Stimulated activated CD4-positive, alpha-beta T cell treated with anti-CD3 and anti-CD28 coated beads, Interleukin-4, amount 100 ng/mL, for 48 hours (primary cell): ENCODE results near the gene NPFFR1.
"Not testable (repeated sequence)": the region's sequence is repeated elsewhere in the genome, so short reads cannot be mapped to it uniquely, and the experiment has no call there.

Source experiments
- DNase-seq, 2 donors: peaks; one replicate each; pipeline ENCODE4 v3.0.0-alpha.2; 2020; ENCODE audit warnings: low read depth in 2 of 2

Gene NPFFR1

GRCh38 chr10:70255329-70256299 lies 28.2 kb downstream of the NPFFR1 start:
- no peak for DNase-seq

- no peak for DNase-seq
Measured at GRCh38 chr10:70254778-70255328, 29.0 kb downstream of the NPFFR1 start.

DNA sequence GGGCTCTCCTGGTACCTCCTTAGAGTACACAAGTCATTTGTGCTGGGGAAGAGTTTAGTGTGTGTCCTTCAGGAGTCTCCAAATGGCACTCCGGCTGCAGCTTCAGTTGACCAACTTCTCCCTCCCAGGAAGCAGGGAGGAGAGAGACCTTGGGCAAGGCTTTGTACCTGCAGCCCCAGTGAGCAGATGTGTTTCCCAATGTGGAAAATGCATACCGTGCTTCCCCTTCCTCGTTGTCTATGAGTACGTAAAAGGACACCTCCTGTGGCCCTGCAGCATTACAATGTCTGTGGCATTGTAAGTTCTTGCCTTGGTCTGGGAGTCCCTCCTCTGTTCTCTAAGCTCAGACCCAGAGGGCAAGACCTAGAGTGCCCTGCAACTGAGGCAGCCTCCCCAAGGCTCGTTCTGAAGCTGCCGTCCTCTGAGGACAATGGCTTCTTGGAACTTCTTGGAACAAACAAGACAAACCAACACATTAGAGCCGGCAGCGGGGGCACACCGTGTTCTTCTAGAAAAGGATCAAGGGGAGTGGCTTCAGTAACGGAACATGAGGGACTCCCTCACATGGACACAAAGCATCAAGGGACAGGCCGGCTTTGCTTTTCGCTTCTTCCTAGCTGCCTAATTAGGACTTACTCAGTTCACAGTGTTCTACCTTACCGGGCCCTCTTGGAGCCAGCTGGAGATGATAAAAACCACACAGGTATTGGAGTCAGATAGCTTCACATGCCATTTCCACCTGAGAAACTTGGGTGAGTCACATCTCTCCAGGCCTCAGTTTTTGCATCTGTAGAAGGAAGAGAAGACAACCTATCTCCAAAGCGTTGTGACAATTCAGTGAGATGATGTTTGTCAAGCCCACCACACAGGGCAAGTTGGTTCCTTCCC lies 29.7 kb downstream of the NPFFR1 start:
- DNase-seq: no peak

- no peak for DNase-seq
Measured at GRCh38 chr10:70250961-70251680, 32.7 kb downstream of the NPFFR1 start.

DNA sequence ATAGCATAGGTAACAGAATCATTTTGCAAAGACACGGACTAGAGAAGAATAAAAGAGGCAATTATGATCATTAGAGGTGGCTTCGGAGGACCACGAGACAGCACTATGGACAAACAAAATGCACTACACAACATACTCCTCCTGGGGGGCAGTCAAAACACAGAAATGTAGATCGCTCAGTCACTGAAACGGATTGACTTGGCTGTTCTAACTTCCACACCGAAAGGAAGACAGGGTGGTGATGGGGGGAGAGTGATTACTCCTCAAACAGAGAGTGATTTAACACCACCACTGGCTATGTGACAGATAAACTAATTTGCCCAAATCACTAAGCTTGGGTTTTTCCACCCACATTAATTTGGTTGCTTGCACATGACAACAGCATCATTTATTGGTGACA lies 36.4 kb downstream of the NPFFR1 start:
- no peak for DNase-seq

GRCh38 chr10:70241081-70241480 lies 42.7 kb downstream of the NPFFR1 start:
- DNase-seq: no peak

GRCh38 chr10:70239986-70240385 lies 43.8 kb downstream of the NPFFR1 start:
- not testable (repeated sequence) for DNase-seq

GRCh38 chr10:70239077-70239976 lies 44.5 kb downstream of the NPFFR1 start:
- DNase-seq: not testable (repeated sequence)

DNA sequence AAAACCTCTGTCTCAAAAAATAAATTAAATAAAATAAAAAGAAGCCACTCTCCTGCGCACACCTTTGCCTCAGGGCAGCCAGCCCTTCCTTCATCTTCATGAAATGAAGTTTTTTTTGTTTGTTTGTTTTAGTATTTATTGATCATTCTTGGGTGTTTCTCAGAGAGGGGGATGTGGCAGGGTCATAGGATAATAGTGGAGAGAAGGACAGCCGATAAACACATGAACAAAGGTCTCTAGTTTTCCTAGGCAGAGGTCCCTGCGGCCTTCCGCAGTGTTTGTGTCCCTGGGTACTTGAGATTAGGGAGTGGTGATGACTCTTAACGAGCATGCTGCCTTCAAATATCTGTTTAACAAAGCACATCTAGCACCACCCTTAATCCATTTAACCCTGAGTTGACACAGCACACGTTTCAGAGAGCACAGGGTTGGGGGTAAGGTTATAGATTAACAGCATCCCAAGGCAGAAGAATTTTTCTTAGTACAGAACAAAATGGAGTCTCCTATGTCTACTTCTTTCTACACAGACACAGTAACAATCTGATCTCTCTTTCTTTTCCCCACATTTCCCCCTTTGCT lies 45.8 kb downstream of the NPFFR1 start:
- DNase-seq: not testable (repeated sequence)

DNA sequence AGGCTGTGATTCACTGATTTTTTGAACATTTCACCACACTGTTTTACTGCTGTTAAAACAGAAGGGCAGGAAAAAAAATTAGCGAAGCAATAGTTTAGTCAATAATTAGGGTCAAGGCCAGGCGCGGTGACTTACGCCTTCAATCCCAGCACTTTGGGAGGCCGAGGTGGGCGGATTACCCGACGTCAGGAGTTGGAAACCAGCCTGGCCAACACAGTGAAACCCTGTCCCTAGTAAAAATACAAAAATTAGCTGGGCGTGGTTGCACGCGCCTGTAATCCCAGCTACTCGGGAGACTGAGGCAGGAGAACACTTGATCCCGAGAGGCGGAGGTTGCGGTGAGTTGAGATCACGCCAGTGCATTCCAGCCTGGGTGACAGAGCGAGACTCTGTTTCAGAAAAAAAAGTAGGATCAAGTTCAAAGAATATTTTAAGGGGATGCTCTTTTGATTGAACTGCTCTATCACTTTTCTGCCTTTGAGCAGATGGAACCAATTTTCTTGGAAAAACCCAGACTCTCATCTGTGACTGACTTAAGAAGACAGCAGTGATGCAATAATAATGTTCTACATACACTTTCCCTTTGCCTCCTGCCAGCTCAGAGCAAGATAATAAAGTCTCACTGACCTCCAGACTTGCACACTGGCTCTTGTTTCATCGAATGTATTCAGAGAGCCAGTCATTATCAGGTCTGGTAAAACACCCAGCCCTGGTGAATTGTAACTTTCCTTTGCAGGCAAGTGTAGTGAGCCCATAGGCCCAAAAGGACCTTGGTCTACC lies 48.9 kb downstream of the NPFFR1 start:
- DNase-seq: no peak

- no peak for DNase-seq
Measured at GRCh38 chr10:70233939-70234300, 49.9 kb downstream of the NPFFR1 start.

DNA sequence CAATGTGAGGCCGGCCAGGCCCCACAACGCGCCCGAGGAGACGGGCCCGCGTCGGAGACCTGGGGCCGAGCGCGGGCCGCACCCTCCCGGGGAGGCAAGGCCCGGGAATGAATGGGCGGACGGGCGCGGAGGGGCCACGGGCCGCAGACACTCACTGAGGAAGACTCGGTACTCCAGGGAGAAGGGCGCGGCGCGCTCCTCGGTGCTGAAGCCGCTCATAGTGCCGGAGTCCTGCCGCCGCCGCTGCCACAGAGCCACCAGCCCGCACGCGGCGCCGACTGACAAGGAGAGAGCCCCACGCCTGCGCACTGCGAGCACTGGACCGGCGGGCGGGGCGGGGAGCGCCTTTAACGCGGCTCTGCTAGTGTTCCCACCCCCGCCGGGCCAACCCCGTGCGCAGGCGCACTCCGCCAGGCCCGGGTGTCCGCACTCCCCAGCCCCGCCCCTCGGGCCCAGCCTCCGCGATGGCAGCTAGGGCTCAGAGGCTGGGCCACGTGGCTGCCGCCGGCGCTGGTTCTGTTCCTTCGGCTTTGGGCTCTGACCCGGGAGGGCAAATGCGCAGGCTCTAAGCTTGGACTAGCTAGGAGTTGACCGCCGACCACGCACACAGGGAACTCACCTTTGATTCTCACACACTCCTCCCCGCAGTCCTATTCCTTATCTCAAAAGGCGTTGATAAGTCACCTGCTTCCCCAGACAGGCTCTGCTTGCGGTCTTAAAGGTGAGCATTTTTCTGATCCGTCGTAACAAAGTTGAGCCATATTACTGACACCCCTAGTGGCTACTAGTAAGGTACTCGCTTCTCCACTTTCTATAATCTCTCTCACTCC lies 50.5 kb downstream of the NPFFR1 start, which contains the start of gene PPA1:
TSS of gene PPA1 (minus strand) at position 321 of the 830 bp plus-strand sequence. CDS start at position 219, 102 bp downstream.
- DNase-seq: peak; percentile 98 to 99

DNA sequence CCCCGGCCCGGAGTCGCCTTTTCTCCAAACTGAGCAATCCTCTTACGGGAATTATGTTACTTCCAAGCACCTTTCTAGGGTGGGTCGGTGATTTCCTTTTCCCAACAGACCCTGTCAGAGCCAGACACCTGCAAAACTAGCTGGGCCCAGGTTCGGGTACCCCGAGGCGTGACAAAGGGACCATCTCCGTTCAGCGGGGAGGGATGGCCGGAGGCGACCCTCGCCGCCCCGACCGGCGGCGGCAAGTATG lies 51.0 kb downstream of the NPFFR1 start:
- DNase-seq: no peak

GRCh38 chr10:70232155-70232858 lies 51.5 kb downstream of the NPFFR1 start:
- DNase-seq: peak; percentile 33 to 41

GRCh38 chr10:70228491-70228890 lies 55.3 kb downstream of the NPFFR1 start:
- no peak for DNase-seq

DNA sequence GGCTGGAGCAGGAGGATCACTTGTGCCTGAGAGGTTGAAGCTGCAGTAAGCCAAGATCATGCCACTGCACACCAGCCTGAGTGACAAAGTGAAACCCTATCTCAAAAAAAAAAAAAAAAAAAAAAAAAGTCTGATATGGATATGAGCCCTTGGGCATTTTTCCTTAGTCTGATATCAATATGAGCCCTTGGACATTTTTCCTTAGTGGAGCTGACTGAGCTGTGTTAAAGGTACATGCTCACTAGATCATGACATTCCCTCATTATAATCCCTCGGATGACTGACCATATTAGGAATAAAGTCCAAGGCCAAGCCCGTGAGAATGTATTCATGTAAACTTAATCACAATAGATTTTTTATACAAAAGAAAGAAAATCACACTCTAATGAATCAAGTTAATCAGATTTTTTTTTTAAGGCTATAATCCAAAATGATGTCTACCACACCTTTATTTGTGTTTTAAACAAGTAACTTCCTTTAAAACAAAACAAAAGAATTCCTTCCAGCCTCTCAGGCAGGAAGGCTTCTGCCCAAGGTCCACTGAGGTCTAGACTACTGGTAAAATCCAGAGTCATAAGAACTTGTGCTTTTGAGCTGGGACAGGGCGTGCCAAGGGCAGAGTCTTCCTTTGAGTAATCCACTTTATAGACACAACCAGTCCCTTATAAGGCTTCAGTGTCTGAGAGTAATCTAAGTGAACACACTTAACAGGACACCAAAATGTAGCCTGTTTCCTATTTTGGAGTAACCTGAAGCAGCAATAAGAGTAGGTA lies 56.1 kb downstream of the NPFFR1 start:
- DNase-seq: no peak

DNA sequence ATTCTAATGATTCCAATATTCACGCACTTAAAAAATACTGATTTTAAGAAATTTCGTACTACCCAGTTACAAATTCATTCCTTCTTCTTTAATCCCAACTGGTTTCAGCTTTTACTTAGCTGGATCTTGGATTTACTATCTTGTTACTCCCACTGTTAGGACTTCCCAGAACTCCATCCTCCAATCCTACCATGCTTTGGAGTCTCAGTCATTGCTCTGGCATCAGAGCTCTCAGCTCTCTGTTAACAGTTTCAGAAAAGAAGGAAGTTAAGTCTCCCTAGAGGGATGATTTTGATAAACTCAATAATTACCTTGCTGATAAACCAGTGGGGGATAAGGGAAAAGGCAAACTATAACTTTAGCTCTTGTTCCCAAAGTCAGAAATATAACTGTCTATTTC lies 60.1 kb downstream of the NPFFR1 start:
- DNase-seq: no peak
